SH-SY5Y (cell line): Measurements from ENCODE around the gene KCNT2.

Experiments
- GATA2 ChIP-seq: IDR thresholded peaks from 2 replicates; pipeline ENCODE4 v1.6.1; 2011; ENCODE audit warnings: mild to moderate bottlenecking, low read depth, low read length
- GATA3 ChIP-seq: IDR thresholded peaks from 2 replicates; pipeline ENCODE4 v1.6.1; 2011; ENCODE audit warnings: low read depth, mild to moderate bottlenecking, low read length, moderate library complexity

The KCNT2 gene

DNA sequence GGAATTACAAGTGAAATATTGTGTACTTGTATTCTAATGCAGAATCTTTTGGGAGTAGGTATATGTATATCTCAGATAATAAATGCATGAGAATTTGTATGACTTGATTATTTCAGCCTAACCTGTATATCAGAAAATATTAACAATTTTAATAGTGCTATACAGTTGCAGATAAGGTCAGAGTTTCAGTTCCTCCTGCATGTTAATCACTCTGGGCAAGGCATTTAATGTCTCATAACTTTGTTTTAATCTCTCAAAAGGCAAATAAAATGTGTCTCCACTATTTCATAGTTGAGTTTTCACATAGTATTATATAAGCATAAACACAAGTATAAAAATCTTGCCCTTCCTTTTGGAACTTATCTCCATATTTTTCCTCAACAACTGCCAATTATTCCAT is 352.5 kb downstream of the KCNT2 start:
- TF ChIP-seq GATA3 (no peak), GATA2 (no peak)

DNA sequence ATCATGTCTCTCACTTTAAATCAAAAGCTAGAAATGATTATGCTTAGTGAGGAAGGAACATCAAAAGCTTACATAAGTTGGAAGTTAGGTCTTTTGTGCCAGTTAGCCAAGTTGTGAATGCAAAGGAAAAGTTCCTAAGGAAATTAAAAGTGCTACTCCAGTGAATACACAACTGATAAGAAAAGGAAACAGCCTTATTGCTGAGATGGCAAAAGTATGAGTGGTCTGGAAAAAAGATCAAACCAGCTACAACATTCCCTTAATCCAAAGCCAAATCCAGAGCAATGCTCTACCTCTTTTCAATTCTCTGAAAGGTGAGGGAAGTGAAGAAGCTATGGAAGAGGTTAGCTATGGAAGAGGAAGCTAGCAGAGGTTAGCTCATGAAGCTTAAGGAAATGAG is 378.7 kb downstream of the KCNT2 start:
- TF ChIP-seq GATA2 (no peak), GATA3 (no peak)

DNA sequence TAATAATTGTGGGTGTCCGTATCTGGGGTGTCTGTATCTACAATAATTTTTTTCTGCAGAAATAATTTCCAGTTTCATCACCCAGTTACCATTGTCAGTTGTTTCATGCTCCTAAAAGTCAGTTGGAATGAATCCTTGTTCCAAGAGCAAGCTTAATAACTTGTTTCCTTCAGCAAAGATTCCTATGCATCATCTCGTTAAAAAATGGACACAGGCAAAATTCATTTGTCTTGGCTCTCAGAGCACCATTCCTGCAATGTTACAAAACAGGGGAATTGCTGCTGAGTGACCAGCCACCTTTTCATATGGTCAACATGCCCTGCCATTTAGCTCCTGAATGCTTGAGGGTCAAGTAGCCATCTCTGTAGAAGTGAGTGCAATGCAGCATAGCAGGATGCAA is 393.4 kb downstream of the KCNT2 start:
- TF ChIP-seq GATA2 (no peak), GATA3 (no peak)

DNA sequence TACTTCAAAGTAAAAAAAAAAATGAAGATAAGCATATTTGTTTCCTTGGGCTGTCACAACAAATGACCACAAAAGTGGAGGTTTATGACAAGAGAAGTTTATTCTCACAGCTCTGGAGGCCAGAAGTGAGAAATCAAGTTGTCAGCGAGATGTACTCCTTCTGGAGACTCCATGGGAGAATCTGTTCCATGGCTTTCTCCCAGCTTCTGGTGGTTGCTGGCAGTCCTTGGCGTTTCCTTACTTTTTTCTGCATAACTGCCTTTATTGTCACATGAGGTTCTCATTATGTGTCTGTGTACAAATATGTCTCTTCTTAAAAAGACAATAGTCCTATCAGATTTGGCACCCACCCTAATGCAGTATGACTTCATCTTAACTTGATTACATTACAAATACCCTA is 398.3 kb downstream of the KCNT2 start:
- TF ChIP-seq GATA3 (no peak), GATA2 (no peak)

DNA sequence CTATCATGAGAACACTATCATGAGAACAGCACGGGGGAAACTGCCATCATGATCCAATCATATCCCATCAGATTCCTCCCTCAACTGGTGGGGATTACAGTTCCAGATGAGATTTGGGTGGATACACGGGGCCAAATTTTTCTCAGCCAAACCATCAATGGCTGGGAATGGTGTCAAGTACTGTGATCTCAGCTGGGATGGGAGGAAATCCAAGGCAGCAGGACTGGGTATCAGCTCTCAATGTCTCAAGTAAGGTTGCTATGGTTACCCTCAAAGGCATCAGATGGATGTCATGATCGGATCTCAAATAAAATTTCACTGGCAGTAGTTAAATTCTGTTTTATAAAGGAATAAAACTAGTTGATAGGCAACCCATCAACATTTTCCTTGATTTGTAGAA is 399.0 kb downstream of the KCNT2 start:
- TF ChIP-seq GATA2 (no peak), GATA3 (no peak)

DNA sequence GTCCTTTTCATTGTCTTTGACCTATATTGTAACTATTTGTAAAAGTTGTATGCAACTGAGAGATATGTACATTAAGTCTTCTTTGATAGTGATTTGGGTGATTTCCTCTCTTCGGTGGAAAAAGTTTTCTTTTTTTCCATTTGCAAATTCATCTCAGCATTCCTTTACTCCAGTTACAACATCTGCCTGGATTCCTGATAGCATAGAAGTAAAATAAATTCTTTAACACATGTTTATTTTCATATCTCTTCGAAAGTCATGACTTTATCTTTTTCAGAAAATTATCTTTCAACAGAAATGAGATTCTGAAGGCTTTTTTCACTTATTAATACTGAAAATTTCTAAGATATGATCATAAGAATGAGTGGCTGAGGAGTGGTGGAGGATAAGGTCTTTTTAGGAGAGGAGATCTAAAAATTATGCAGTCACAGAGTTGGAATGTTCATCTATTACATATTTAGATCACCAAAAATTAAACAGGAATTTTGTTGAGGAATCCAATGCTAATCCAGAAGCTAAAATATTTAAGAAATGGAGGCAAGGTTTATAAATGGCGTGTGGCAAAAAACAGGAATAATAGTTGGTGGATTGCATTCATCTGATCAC is 400.5 kb downstream of the KCNT2 start:
- TF ChIP-seq GATA3 = no peak
- TF ChIP-seq GATA2 = no peak

DNA sequence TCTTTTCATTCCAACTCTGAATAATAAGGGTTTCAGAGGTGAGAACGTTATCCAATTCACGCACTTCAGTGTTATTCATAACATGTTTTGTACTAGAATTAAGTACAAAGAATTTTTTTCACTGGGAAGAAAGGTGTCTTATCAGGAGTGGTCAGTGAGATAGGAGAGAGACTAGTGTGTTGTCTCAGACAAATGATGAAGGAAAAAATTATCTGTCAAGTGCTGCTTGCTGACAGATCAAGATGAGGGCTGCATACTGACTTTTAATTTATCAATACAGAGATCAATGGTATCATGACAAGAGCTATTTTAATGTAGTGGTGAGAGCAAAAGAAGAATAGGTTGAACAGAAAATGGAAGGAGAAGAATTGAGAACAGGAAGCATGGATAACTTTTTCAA is 402.4 kb downstream of the KCNT2 start:
- TF ChIP-seq GATA3 (no peak), GATA2 (no peak)

DNA sequence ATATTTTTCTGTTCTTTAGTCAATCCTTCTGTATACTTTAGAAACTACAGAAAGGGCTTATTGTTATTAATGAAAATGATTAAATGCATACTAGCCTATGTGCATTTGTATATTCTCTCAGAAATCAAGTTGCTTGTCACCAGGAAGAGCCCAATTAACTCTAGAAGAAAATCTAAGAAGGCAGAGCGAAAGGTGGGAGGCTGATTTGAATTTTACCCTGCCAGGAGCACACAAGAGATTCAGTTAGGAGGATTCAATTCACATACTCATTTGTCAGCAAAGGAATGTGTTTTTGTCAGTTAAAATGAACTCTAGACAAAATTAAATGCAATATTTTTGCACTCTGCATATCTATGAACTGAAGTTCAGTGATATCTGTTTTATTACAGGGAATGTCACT is 411.8 kb downstream of the KCNT2 start:
- TF ChIP-seq GATA2 (no peak), GATA3 (no peak)

DNA sequence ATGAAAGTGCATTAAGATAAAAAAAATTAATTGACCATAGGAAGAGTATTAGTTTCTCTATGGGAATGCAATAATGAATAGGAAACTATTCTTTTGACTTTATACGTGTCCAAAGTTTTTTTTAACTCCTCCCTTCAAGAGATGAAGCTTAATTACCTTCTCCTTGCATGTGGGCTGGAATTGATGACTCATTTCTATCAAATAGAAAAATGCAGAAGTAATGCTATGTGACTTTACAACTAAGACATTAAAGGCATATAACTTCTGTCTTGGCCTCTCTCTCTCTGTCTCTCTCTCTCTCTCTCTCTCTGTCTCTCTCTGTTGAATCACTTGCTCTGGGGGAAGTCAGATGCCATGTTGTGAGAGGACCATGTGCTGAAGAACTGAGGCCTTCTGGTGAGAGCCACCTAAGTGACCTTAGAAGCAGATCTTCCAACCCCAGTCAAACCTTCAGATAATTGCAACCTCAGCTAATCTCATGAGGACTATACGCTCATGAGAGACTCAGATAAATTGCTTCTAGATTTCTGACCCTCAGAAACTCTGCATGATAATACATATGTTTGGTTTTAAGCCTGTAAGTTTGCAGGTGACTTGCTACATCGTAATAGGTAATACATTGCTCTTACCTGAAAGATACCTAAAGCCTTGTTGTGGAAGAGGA is 414.2 kb downstream of the KCNT2 start:
- TF ChIP-seq GATA2 (no peak), GATA3 (no peak)

DNA sequence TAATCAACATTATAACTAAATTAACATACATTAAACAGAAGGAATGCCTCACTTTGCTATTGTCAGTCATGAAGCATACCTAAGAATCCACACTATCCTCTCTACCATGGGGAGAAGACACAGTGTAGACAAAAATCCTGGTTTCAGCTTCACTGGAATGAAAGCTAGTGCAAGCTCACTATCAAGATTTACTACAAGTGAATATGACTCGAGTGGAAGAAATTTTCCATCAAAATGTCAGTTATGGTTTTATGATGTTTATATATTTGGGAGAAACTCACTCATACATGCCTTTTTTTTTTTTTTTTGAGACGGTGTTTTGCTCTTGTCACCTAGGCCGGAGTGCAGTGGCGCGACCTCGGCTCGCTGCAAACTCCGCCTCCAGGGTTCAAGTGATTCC is 424.3 kb downstream of the KCNT2 start:
- no peak for TF ChIP-seq GATA3
- TF ChIP-seq GATA2 = no peak

DNA sequence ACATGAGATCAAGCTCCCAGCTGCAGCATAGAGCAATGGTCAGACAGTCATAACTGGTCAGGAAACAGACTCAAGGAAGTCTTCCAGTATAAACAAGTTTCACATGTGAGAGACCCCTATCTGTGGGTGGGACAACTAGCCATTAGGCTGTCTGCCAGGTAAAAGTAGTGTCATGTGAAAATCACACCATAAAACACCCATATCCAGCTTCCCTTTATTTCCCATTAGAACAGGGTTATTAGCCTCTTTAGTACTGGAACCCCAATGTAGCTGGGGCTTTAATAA is 426.7 kb downstream of the KCNT2 start:
- TF ChIP-seq GATA3 (no peak), GATA2 (no peak)

DNA sequence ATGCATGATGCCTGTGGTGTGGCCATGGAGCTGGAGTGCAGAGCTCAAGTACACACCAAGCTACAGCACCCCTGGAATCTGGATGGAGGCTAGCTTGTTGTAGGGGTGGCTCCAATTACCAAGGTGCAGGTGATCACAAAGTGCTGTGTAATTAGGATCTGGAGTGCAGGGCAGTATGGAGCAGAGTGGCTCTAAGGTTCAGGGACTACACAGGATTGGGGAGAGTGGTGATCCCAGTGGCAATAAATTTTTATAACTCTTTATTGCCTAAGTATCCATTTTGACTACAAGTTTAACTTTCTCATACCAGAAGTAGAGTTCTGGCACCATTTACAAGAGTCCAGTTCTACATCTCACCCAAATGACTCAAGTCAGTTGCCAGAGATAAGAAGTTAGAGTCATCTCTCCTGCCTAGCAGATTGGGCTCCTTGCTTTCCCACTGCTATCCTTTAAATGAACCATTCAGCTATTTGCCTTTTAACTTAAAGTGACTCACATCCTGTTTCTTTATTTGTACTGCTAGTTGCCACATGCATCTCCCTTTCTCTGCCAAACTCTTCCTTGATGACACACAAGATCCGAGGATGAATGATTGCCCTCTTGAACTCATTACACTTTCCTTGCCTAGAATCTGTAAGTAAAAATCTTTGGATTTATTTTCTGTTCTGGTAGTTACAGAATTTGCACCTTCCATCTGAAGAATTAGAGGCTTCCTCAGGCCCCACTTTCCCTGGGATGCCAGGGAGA is 427.2 kb downstream of the KCNT2 start:
- no peak for TF ChIP-seq GATA3
- TF ChIP-seq GATA2 = no peak

DNA sequence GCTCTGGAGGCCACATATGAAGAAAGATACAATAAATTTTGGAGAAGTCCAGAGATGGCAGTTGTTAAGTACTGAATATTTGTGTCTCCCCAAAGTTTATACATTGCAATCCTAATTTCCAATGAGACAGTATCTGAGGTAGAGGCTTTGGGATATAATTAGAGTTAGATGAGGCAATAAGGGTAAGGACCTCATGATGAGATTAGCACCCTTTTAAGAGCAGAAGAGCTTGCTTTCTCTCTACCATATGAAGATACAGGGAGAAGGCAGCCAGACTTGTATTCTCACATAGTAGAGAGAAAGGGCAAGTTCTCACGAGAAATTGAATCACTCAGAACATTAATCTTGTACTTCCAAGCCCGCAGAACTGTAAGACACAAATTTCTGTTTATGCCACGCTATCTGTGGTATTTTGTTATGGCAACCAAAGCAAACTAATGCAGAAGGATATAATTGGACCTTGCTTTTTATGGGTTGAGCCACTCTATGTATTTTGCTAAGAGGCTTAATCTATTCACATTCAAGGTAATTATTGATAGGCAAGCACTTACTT is 430.1 kb downstream of the KCNT2 start:
- TF ChIP-seq GATA3 = no peak
- TF ChIP-seq GATA2 = no peak
